T-cell (primary cell): ENCODE measurements around the gene HPCAL1. TPM values are rescaled to one million over a fixed set of nuclear protein-coding genes. Genes with fewer than 3 reads are reported as not detected.

Experiments used
- ATAC-seq, 4 experiments: fragments of 200-7000 bp in 3 of 4; fragments of 150-1000 bp in 1 of 4; cut with Tn5 transposase; replicated peaks in 1 of 4; 1 replicate in 3 of 4; 2 replicates in 1 of 4; pipeline ENCODE4 v1.10.0; 2021; ENCODE audit warnings: moderate library complexity in 3 of 4, mild to moderate bottlenecking in 2 of 4, moderate number of reproducible peaks in 1 of 4
- CTCF ChIA-PET, 2 donors: fragments of 300-600 bp; sonication (Branson Sonifier 250); formaldehyde crosslinking; loops; one replicate each; lab custom pipeline; 2022; ENCODE audit warnings: antibody characterized with exemption in 2 of 2; lab: Charles Lee
- POLR2A ChIA-PET, 2 donors: fragments of 300-600 bp; sonication (Branson Sonifier 250); formaldehyde crosslinking; loops; one replicate each; lab custom pipeline; 2022; ENCODE audit warnings: antibody characterized with exemption in 2 of 2; lab: Charles Lee
- DNase-seq, 35 experiments: peaks; one replicate each; pipeline versions ENCODE4 v3.0.0 to v3.0.0-alpha.2; 2013 to 2023
- H3K27ac ChIP-seq: one replicate; pipeline ENCODE4 v1.5.1; 2013; ENCODE audit warnings: low read length
- H3K27me3 ChIP-seq, 2 experiments: replicated peaks in 1 of 2; 1 replicate in 1 of 2; 2 replicates in 1 of 2; pipeline versions ENCODE4 v1.6.1 to v1.7.0; 2013; ENCODE audit warnings: low read length in 1 of 2, mixed read lengths in 1 of 2; ENCODE audit not compliant: control insufficient read depth in 2 of 2, insufficient read depth in 2 of 2; ENCODE audit errors: extremely low read depth in 1 of 2
- H3K36me3 ChIP-seq, 2 donors: 1 replicate in 1 of 2; 2 replicates in 1 of 2; pipeline versions ENCODE4 v1.6.1 to v1.7.0; 2013; ENCODE audit warnings: low read length in 1 of 2; ENCODE audit not compliant: control insufficient read depth in 2 of 2, insufficient read depth in 1 of 2; ENCODE audit errors: extremely low read depth in 1 of 2
- H3K4me1 ChIP-seq, 2 experiments: 1 replicate in 1 of 2; 2 replicates in 1 of 2; pipeline versions ENCODE4 v1.6.1 to v1.7.0; 2013; ENCODE audit warnings: low read length in 2 of 2, mixed read lengths in 1 of 2; ENCODE audit not compliant: insufficient read depth in 2 of 2, control insufficient read depth in 1 of 2; ENCODE audit errors: extremely low read depth in 1 of 2
- H3K4me3 ChIP-seq, 2 donors: 1 replicate in 1 of 2; 2 replicates in 1 of 2; pipeline versions ENCODE4 v1.5.1 to v1.7.0; 2013; ENCODE audit warnings: mild to moderate bottlenecking in 2 of 2, low read length in 1 of 2, moderate library complexity in 1 of 2; ENCODE audit not compliant: control insufficient read depth in 1 of 2; ENCODE audit errors: extremely low read depth in 1 of 2
- H3K9me3 ChIP-seq: 2 replicates; pipeline ENCODE4 v1.7.0; 2013
- H3K27ac Mint-ChIP-seq, 2 donors: one replicate each; pipeline ENCODE4 v1.8.0; 2020 to 2021; ENCODE audit warnings: mild to moderate bottlenecking in 2 of 2, mixed read lengths in 2 of 2
- H3K27me3 Mint-ChIP-seq, 2 donors: one replicate each; pipeline ENCODE4 v1.8.0; 2021 to 2022; ENCODE audit warnings: mixed read lengths in 2 of 2
- H3K36me3 Mint-ChIP-seq: one replicate; pipeline ENCODE4 v1.8.0; 2021; ENCODE audit warnings: mixed read lengths
- H3K4me1 Mint-ChIP-seq, 3 donors: one replicate each; pipeline ENCODE4 v1.8.0; 2020 to 2022; ENCODE audit warnings: mixed read lengths in 3 of 3, mild to moderate bottlenecking in 1 of 3
- H3K4me3 Mint-ChIP-seq, 3 donors: one replicate each; pipeline ENCODE4 v1.8.0; 2020 to 2022; ENCODE audit warnings: mild to moderate bottlenecking in 3 of 3, mixed read lengths in 3 of 3, moderate library complexity in 3 of 3
- H3K9me3 Mint-ChIP-seq, 3 donors: one replicate each; pipeline ENCODE4 v1.8.0; 2020 to 2022; ENCODE audit warnings: mixed read lengths in 3 of 3
- WGBS: methylation state at CpG from one replicate; pipeline ENCODE4 v1.1.5; 2013; ENCODE audit warnings: missing lambda C conversion rate; ENCODE audit not compliant: insufficient coverage; 5-methylcytosine and 5-hydroxymethylcytosine counted together
- total RNA-seq, 35 experiments: library from RNA in 6 of 35; stranded (reverse) in 6 of 35; fragments of 120-200 nt in 1 of 35; gene quantifications; one replicate each; pipeline versions ENCODE4 v1.2.1 to v1.2.4 and lab custom pipeline; 2013 to 2026

HPCAL1 gene
- total RNA-seq, 5 donors from 2014 or later (not counting 1 experiment from before 2014, with no cell fraction given) = 39.5 to 87.3 (median 83.2) TPM

DNA sequence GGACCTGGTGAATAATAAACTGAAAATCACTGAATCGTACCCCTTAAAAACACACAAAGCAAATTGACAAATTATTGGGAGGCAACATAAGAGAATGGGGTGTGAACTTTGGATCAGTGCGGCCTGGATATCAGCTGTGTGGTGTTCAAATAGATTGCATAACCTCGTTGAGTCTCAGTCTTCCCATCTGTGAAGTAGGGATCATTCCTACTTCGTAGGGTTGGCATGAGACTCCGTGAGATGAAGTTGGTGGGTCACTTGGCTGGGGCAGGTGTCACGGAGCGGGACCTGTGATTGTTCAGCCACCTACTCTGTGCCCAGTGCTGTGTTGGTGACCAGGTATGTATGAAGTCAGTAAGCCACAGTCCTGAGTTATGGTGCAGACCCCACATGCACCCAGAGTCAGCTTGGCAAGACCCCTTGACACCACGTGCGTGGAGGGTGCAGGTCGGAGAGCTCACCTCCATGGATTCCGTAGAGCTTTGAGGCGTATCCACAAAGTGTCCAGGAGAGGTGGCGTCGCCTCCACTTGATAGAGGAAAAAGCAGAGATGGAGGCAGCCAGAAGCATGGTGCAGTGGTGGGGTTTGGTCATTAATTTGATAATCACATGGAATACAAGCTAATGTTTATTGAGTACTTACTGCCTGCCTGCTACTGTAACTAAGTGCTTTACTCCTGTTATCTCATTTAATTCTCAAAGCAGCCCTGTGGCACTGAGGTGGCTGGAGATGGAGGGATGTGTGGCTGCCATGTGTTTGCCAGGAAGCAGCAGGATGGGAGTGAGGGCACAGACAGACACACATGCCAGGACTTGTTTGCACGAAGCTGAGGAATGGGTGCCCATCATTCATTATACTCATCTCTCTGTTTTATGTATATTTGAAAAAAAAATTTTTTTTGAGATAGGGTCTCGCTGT lies 35.8 kb downstream of the HPCAL1 start:
- CTCF ChIA-PET = interaction anchor here in 1 of 2 donors (0.6 kb wide), 1 partner anchor 382 kb away, joined by 3 read pairs; no protein-coding TSS in a partner anchor
- Histone ChIP-seq H3K4me1 (peaks cover 15 to 50% of the 10 kb centered on the region in 2 experiments), H3K36me3 (peaks cover 2 to 23% of the 10 kb centered on the region in 2 donors), H3K4me3 (no peak overlapping the region), H3K9me3 (no peaks in the 10 kb centered on the region), H3K27me3 (no peaks in the 10 kb centered on the region), H3K27ac (no peak overlapping the region)
- H3K9me3 Mint-ChIP-seq = no peaks in the 10 kb centered on the region
- DNase-seq (no peak), ATAC-seq (no peak)
- H3K27me3 Mint-ChIP-seq = no peaks in the 10 kb centered on the region
- H3K27ac Mint-ChIP-seq = no peak overlapping the region
- H3K4me1 Mint-ChIP-seq = peaks cover 68 to 76% (median 73%) of the 10 kb centered on the region in 3 donors
- 94% methylated on average over 13 of the region's 16 CpGs for WGBS
- H3K36me3 Mint-ChIP-seq = peaks cover 36% of the 10 kb centered on the region
- peak overlapping the region in 1 of 3 donors; percentile 38 for H3K4me3 Mint-ChIP-seq
- POLR2A ChIA-PET = no interaction called here

DNA sequence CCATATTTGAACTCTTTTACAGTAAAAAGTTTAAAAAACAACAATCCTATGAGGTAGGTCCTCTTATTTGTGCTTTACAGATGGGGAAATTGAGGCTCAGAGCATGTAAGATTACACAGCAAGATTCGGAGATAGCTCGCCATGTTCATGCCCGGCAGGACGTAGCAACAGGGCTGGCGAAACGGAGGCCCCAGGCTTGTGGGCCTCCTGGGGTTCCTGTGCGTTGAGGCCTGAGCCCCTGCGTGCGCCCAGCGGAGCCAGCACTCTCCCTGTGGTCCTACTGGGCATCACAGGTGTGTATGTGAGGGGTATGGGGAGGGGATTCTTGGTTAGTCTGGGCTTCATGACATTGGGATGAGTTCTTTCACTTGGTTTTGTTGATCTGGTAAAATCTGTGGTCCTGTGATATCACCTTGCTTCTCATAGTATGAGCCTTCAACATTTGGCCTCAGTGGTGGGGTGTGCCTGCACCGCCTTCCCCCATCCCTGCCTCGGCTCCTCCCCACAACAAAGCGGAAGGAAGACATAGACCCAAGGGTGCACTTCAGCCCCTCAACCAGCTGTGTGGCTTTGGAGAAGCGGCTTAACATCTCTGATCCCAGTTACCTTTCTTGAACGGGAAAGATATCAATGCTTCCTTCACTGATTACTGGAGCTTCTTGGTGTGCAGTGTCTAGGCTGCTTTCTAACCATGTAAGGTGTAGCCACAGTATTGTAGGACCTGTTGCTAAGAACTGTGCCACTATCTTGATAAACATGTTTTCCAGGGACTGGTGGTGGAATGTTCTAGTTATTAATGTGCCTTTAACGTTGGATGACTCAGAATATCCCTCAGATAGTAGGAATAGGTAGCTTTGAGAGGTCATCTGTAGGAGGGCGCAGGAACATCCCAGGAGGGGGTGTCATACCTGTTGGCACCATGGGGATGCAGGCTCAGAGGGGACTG lies 37.2 kb downstream of the HPCAL1 start:
- Histone ChIP-seq H3K4me1 (peaks cover 16 to 54% of the 10 kb centered on the region in 2 experiments), H3K36me3 (peaks cover 2 to 23% of the 10 kb centered on the region in 2 donors), H3K27me3 (no peaks in the 10 kb centered on the region), H3K9me3 (no peaks in the 10 kb centered on the region), H3K27ac (no peak overlapping the region), H3K4me3 (peak overlapping the region in 1 of 2 donors; percentile 19)
- DNase-seq (no peak), ATAC-seq (peak in 1 of 4 experiments; percentile 36)
- no peaks in the 10 kb centered on the region for H3K27me3 Mint-ChIP-seq
- H3K36me3 Mint-ChIP-seq = peaks cover 33% of the 10 kb centered on the region
- no peaks in the 10 kb centered on the region for H3K9me3 Mint-ChIP-seq
- WGBS = 92% methylated on average over 12 of the region's 17 CpGs
- H3K27ac Mint-ChIP-seq = peak overlapping the region in 1 of 2 donors; percentile 1
- POLR2A ChIA-PET = no interaction called here
- CTCF ChIA-PET = interaction anchor here in 1 of 2 donors (0.6 kb wide), 1 partner anchor 56 kb away, joined by 3 read pairs; no protein-coding TSS in a partner anchor
- H3K4me1 Mint-ChIP-seq = peaks cover 76 to 81% (median 79%) of the 10 kb centered on the region in 3 donors
- H3K4me3 Mint-ChIP-seq = peak overlapping the region in 1 of 3 donors; percentile 52

DNA sequence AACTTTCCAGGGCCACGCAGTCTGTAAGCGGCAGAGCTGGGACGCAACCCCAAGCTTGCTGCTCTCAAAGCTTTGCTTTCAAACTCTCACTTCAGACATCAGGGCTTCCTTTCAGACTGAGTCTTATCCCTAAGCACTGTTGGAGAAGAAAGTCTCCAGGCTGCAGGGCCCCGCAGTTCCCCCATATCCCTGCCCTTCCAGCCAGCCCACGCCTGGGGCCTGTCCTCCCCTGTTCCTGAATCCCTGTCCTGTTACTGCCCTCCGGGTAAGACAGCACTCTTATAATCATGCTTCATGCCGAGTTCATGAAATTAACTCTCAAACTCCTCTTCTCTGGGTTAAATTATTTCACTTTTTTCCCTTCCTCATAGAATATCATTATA lies 37.9 kb downstream of the HPCAL1 start:
- H3K4me1 Mint-ChIP-seq = peaks cover 76 to 83% (median 79%) of the 10 kb centered on the region in 3 donors
- peak overlapping the region in 1 of 3 donors; percentile 52 for H3K4me3 Mint-ChIP-seq
- H3K27ac Mint-ChIP-seq = no peak overlapping the region

DNA sequence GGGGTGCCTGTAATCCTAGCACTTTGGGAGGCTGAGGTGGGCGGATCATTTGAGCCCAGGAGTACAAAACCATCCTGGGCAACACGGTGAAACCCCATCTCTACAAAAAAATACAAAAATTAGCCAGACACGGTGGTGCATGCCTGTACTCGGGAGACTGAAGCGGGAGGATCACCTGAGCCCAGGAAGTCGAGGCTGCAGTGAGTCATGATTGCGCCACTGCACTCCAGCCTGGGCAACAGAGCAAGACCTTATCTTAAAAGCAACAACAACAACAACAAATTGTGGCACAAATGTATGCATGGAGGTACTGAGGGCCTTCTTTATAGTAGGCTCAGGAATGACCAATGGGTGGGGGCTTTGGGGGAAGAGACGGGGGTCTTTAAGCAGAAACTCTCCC lies 38.5 kb downstream of the HPCAL1 start:
- no CpG with 5 or more reads among the region's 8 CpGs for WGBS
- ChIA-PET POLR2A (no interaction called here), CTCF (no interaction called here)
- no peaks in the 10 kb centered on the region for H3K9me3 ChIP-seq
- Mint-ChIP-seq H3K27ac (peak overlapping the region in 1 of 2 donors; percentile 34), H3K4me3 (peak overlapping the region in 1 of 3 donors; percentile 52), H3K36me3 (peaks cover 26% of the 10 kb centered on the region), H3K9me3 (no peaks in the 10 kb centered on the region), H3K27me3 (no peaks in the 10 kb centered on the region), H3K4me1 (peaks cover 79 to 85% (median 82%) of the 10 kb centered on the region in 3 donors)
- no peaks in the 10 kb centered on the region for H3K27me3 ChIP-seq
- DNase-seq (no peak), ATAC-seq (no peak)
- H3K4me3 ChIP-seq = no peak overlapping the region
- no peak overlapping the region for H3K27ac ChIP-seq
- peaks cover 2 to 18% of the 10 kb centered on the region in 2 donors for H3K36me3 ChIP-seq
- H3K4me1 ChIP-seq = peaks cover 22 to 59% of the 10 kb centered on the region in 2 experiments

More for the DNA sequence above, 37.9 kb downstream of the HPCAL1 start:
- peaks cover 27% of the 10 kb centered on the region for H3K36me3 Mint-ChIP-seq
- no peaks in the 10 kb centered on the region for H3K27me3 Mint-ChIP-seq
- 93% methylated on average over 3 of the region's 7 CpGs for WGBS
- Histone ChIP-seq H3K27ac (no peak overlapping the region), H3K27me3 (no peaks in the 10 kb centered on the region), H3K4me3 (no peak overlapping the region), H3K9me3 (no peaks in the 10 kb centered on the region), H3K36me3 (peaks cover 2 to 18% of the 10 kb centered on the region in 2 donors), H3K4me1 (peaks cover 16 to 54% of the 10 kb centered on the region in 2 experiments)
- DNase-seq = no peak
- ChIA-PET CTCF (no interaction called here), POLR2A (no interaction called here)
- no peak for ATAC-seq
- no peaks in the 10 kb centered on the region for H3K9me3 Mint-ChIP-seq

DNA sequence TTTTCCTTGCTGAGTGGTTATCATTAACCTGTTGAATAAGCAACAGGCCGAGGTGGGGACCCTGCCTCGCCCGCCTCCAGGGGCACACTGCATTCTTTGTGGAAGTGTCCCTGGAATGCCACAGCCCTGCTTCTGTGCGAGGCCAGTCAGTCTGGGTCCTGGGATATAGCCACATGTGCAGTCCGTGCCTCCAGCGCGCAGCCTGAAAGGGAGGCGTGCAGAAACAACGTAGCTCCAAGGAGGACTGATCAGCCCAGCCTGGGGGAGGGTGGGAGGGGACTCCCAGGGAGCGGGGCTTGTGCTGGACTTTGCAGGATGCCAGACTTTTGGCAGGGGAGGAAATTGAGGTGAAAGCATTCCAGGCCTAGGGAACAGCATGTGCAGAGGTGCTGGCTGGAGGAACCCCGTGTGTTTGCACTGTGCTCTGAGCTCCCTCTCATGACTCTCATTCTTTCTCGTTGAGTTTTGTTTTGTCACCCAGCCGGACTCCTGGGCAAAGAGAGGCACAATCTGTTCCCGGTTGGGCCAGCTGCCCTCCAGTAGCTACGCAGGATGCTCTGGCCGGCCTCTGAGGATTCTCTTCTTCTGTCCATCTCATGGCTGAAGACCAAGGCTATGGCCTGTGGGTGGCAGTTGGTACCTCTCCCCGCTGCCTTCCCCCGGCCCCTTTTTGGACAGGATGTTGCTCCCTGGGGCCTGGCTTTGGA lies 39.7 kb downstream of the HPCAL1 start:
- H3K9me3 ChIP-seq = no peaks in the 10 kb centered on the region
- no peak overlapping the region for H3K4me3 ChIP-seq
- Mint-ChIP-seq H3K27ac (no peak overlapping the region), H3K36me3 (peaks cover 22% of the 10 kb centered on the region), H3K4me3 (no peak overlapping the region), H3K9me3 (no peaks in the 10 kb centered on the region), H3K27me3 (no peaks in the 10 kb centered on the region), H3K4me1 (peaks cover 82 to 84% (median 84%) of the 10 kb centered on the region in 3 donors)
- ATAC-seq (no peak), DNase-seq (no peak)
- peaks cover 2 to 18% of the 10 kb centered on the region in 2 donors for H3K36me3 ChIP-seq
- WGBS = 97% methylated on average over 18 of the region's 18 CpGs
- ChIA-PET CTCF (no interaction called here), POLR2A (interaction anchor here in 1 of 2 donors (0.7 kb wide), 1 partner anchor 333 kb away, joined by 3 read pairs; no protein-coding TSS in a partner anchor)
- H3K27me3 ChIP-seq = no peaks in the 10 kb centered on the region
- no peak overlapping the region for H3K27ac ChIP-seq
- peaks cover 24 to 67% of the 10 kb centered on the region in 2 experiments for H3K4me1 ChIP-seq
